ENCODE measurements around the gene LY86. TPM values are rescaled to one million over a fixed set of nuclear protein-coding genes. Genes with fewer than 3 reads are reported as not detected.
A peak's percentile ranks its signal among the peaks of the same experiment; 100 is the strongest.

LY86 gene
- total and polyA plus RNA-seq, 9 of the 15 experiments (the other 6 are each of a cell fraction or from before 2014, with no cell fraction given), result 0.08 to 0.20 TPM; not detected in 7

DNA sequence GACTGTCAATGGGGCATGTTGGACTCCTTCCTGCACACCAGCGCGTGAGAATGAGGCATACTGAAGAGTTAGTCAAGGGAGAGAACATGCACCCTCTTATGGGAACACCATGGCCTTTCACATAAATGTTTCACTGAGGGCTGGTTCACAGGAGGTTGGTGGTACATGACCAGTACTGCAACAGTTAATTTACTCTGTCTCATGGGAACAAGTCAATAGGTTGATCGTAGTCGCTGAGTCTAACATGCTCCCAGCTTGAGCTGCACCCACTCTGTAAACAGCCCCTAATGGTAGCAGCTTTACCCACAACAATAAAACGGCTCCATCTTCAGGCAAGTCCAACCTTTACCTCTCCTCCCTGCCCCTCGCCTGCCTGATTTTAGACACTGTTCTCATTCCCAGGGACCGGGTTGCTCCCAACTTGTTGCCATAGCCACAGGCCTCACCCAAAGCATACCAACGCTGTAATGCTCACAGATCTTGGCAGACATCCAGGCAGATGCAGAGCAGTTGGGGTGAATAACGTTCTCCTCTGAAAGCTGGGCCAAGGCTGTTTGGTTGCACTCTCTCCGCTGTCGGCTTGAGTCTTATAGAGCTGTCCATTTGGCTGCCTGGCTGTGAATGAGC, 111.3 kb downstream of the LY86 start (continued):
- TF ChIP-seq, protein P1, sequence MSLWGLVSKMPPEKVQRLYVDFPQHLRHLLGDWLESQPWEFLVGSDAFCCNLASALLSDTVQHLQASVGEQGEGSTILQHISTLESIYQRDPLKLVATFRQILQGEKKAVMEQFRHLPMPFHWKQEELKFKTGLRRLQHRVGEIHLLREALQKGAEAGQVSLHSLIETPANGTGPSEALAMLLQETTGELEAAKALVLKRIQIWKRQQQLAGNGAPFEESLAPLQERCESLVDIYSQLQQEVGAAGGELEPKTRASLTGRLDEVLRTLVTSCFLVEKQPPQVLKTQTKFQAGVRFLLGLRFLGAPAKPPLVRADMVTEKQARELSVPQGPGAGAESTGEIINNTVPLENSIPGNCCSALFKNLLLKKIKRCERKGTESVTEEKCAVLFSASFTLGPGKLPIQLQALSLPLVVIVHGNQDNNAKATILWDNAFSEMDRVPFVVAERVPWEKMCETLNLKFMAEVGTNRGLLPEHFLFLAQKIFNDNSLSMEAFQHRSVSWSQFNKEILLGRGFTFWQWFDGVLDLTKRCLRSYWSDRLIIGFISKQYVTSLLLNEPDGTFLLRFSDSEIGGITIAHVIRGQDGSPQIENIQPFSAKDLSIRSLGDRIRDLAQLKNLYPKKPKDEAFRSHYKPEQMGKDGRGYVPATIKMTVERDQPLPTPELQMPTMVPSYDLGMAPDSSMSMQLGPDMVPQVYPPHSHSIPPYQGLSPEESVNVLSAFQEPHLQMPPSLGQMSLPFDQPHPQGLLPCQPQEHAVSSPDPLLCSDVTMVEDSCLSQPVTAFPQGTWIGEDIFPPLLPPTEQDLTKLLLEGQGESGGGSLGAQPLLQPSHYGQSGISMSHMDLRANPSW (CRISPR knock-in tag; IDR thresholded peaks at IDR 0.05), result no peak
- TF ChIP-seq EZH2 (IDR thresholded peaks at IDR 0.05; ENCODE audit: borderline replicate concordance, low read depth, low read length), result no peak
- TF ChIP-seq MYNN (IDR thresholded peaks at IDR 0.05), result no peak
- TF ChIP-seq MYNN (CRISPR knock-in tag; IDR thresholded peaks at IDR 0.05), result no peak
- TF ChIP-seq ZNF717 (CRISPR knock-in tag; IDR thresholded peaks at IDR 0.05), result no peak
- TF ChIP-seq ZNF551 (CRISPR knock-in tag; IDR thresholded peaks at IDR 0.05), result no peak
- no peak for TF ChIP-seq ZBTB8A (IDR thresholded peaks at IDR 0.05; ENCODE audit: partially characterized antibody)
- TF ChIP-seq BCL6 (CRISPR knock-in tag; IDR thresholded peaks at IDR 0.05), result no peak
- no peak for TF ChIP-seq MCM2 (IDR thresholded peaks at IDR 0.05; ENCODE audit: low read depth)
- no peak for TF ChIP-seq GABPA (tag; conservative IDR thresholded peaks at IDR 0.05; ENCODE audit: low read depth)
- TF ChIP-seq, protein P2, sequence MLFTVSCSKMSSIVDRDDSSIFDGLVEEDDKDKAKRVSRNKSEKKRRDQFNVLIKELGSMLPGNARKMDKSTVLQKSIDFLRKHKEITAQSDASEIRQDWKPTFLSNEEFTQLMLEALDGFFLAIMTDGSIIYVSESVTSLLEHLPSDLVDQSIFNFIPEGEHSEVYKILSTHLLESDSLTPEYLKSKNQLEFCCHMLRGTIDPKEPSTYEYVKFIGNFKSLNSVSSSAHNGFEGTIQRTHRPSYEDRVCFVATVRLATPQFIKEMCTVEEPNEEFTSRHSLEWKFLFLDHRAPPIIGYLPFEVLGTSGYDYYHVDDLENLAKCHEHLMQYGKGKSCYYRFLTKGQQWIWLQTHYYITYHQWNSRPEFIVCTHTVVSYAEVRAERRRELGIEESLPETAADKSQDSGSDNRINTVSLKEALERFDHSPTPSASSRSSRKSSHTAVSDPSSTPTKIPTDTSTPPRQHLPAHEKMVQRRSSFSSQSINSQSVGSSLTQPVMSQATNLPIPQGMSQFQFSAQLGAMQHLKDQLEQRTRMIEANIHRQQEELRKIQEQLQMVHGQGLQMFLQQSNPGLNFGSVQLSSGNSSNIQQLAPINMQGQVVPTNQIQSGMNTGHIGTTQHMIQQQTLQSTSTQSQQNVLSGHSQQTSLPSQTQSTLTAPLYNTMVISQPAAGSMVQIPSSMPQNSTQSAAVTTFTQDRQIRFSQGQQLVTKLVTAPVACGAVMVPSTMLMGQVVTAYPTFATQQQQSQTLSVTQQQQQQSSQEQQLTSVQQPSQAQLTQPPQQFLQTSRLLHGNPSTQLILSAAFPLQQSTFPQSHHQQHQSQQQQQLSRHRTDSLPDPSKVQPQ (CRISPR knock-in tag; IDR thresholded peaks at IDR 0.05; ENCODE audit: borderline replicate concordance), result no peak
- no peak for TF ChIP-seq EP400 (IDR thresholded peaks at IDR 0.05)
- TF ChIP-seq, protein P3, sequence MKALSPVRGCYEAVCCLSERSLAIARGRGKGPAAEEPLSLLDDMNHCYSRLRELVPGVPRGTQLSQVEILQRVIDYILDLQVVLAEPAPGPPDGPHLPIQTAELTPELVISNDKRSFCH (CRISPR knock-in tag; IDR thresholded peaks at IDR 0.05), result no peak
- TF ChIP-seq, protein P3 (tag; IDR thresholded peaks at IDR 0.05), result no peak; the same call in 1 of the 2 replicates
- TF ChIP-seq, protein P4, sequence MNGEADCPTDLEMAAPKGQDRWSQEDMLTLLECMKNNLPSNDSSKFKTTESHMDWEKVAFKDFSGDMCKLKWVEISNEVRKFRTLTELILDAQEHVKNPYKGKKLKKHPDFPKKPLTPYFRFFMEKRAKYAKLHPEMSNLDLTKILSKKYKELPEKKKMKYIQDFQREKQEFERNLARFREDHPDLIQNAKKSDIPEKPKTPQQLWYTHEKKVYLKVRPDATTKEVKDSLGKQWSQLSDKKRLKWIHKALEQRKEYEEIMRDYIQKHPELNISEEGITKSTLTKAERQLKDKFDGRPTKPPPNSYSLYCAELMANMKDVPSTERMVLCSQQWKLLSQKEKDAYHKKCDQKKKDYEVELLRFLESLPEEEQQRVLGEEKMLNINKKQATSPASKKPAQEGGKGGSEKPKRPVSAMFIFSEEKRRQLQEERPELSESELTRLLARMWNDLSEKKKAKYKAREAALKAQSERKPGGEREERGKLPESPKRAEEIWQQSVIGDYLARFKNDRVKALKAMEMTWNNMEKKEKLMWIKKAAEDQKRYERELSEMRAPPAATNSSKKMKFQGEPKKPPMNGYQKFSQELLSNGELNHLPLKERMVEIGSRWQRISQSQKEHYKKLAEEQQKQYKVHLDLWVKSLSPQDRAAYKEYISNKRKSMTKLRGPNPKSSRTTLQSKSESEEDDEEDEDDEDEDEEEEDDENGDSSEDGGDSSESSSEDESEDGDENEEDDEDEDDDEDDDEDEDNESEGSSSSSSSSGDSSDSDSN (IDR thresholded peaks at IDR 0.05; ENCODE audit: borderline replicate concordance in 1 of 2, low read depth in 2 of 2, low read length in 2 of 2), result no peak
- TF ChIP-seq KLF13 (tag; IDR thresholded peaks at IDR 0.05; ENCODE audit: borderline replicate concordance, low read depth), result peak; percentile 62; the same call in 1 of the 2 replicates
- TF ChIP-seq ZBTB7A (IDR thresholded peaks at IDR 0.05; ENCODE audit: borderline replicate concordance, control insufficient read depth, low read depth, low read length), result no peak
- TF ChIP-seq BRD4 (IDR thresholded peaks at IDR 0.05), result no peak
- no peak for TF ChIP-seq SMARCA5 (IDR thresholded peaks at IDR 0.05)
- TF ChIP-seq ZNF140 (CRISPR knock-in tag; IDR thresholded peaks at IDR 0.05), result no peak
